PC-9 (cell line): ENCODE data around the gene HDGFL3.

Experiments
- EZH2 ChIP-seq: fragments of 200-600 bp; sonication (generic); IDR thresholded peaks from 2 replicates; pipeline ENCODE4 v1.8.0; 2017; ENCODE audit warnings: antibody characterized with exemption, low read depth
- TF ChIP-seq, protein P1 (sequence below): fragments of 200-600 bp; sonication (generic); conservative IDR thresholded peaks from 2 replicates; pipeline ENCODE4 v1.6.1; 2017; ENCODE audit warnings: mixed run types, antibody characterized with exemption, mild to moderate bottlenecking, moderate library complexity

DNA sequence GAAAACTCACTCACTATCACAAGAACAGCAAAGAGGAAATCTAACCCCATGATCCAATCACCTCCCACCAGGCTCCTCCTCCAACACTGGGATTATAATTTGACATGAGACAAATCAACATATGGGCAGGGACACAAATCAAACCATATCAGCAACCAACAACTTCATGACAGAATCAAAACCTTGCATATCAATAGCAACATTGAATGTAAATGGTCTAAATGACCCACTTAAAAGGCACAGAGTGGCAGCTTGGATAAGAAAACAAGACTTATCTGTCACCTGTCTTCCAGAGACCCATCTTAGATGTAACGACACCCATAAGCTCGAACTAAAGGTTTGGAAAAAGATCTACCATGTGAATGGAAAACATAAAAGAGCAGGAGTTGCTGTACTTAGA is 40.8 kb downstream of the HDGFL3 start:
- no peak for TF ChIP-seq EZH2
- TF ChIP-seq, protein P1, sequence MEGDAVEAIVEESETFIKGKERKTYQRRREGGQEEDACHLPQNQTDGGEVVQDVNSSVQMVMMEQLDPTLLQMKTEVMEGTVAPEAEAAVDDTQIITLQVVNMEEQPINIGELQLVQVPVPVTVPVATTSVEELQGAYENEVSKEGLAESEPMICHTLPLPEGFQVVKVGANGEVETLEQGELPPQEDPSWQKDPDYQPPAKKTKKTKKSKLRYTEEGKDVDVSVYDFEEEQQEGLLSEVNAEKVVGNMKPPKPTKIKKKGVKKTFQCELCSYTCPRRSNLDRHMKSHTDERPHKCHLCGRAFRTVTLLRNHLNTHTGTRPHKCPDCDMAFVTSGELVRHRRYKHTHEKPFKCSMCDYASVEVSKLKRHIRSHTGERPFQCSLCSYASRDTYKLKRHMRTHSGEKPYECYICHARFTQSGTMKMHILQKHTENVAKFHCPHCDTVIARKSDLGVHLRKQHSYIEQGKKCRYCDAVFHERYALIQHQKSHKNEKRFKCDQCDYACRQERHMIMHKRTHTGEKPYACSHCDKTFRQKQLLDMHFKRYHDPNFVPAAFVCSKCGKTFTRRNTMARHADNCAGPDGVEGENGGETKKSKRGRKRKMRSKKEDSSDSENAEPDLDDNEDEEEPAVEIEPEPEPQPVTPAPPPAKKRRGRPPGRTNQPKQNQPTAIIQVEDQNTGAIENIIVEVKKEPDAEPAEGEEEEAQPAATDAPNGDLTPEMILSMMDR, result no peak
